ENCODE data around the gene HSDL2. TPM values are rescaled to one million over a fixed set of nuclear protein-coding genes. Genes with fewer than 3 reads are reported as not detected.
A peak's percentile ranks its signal among the peaks of the same experiment; 100 is the strongest.
"Not testable (repeated sequence)": the region's sequence is repeated elsewhere in the genome, so short reads cannot be mapped to it uniquely, and the experiment has no call there.

Gene HSDL2
- total RNA-seq, 1 experiment from 2014 or later: 60.6 TPM

DNA sequence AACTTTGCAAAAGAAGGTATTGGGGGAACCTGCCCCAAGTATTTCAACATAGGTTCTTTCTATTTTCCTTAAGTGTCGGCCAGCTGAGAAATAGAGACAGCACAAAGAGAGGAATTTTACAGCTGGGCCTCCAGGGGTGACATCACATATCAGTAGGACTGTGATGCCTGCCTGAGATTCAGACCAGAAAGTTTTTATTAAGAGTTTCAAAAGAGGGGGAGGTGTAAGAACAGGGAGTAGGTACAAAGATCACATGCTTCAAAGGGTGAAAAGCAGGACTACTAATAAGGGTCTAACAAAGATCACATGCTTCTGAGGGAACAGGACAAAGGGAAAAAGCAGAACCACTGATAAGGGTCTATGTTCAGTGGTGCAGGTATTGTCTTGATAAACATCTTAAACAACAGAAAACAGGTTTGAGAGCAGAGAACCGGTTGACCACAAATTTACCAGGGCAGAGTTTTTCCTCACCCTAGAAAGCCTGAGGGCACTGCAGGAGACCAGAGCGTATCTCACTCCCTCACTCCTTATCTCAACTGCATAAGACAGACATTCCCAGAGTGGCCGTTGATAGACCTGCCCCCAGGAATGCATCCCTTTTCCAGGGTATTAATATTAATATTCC is 12.1 kb downstream of the HSDL2 start:
- 0 out of 2 replicates have a peak overlapping the region, but pooled peaks have one; percentile 17 for H3K27ac ChIP-seq
- H3K9me3 ChIP-seq (ENCODE audit: insufficient read depth, low read depth); H2AFZ ChIP-seq; CTCF ChIA-PET; H4K20me1 ChIP-seq (ENCODE audit: insufficient read depth); intact Hi-C loops (cut with micrococcal nuclease; ENCODE audit: unreplicated experiment); H3K9me2 ChIP-seq (ENCODE audit: insufficient read depth); H3K27me3 ChIP-seq (ENCODE audit: insufficient read depth, low read depth); H3K4me2 ChIP-seq; BruUV-seq (replicated peaks); H3K4me3 ChIP-seq: not testable (repeated sequence)
- H3K4me1 ChIP-seq (replicated peaks; ENCODE audit: insufficient read depth): peaks cover 14% of the 10 kb centered on the region; the same call in 1 of the 2 replicates
- H3K36me3 ChIP-seq (ENCODE audit: low read depth): peaks cover 14% of the 10 kb centered on the region; the same call in 1 of the 2 replicates
- POLR2A ChIA-PET (ENCODE audit: unreplicated experiment): interaction anchor here (0.6 kb wide), 1 partner anchor 578 kb away, joined by 4 read pairs; no protein-coding TSS in a partner anchor
- DNase-seq: peak; percentile 33 to 73
- peaks cover 19% of the 10 kb centered on the region; the same call in 1 of the 2 replicates for H3K79me2 ChIP-seq (ENCODE audit: low read depth)
- peaks cover 11% of the 10 kb centered on the region; the same call in 1 of the 2 replicates for H3F3A ChIP-seq (ENCODE audit: insufficient read depth, low read depth)

GRCh38 chr9:112393146-112393545 is 13.2 kb downstream of the HSDL2 start:
- H3K9me3 ChIP-seq (ENCODE audit: insufficient read depth, low read depth); H3K4me3 ChIP-seq; H4K20me1 ChIP-seq (ENCODE audit: insufficient read depth); H3K27me3 ChIP-seq (ENCODE audit: insufficient read depth, low read depth); DNase-seq; H3K4me2 ChIP-seq; H2AFZ ChIP-seq; intact Hi-C loops (cut with micrococcal nuclease; ENCODE audit: unreplicated experiment); BruUV-seq (replicated peaks); H3K27ac ChIP-seq; CTCF ChIA-PET; H3K9me2 ChIP-seq (ENCODE audit: insufficient read depth): not testable (repeated sequence)
- H3K36me3 ChIP-seq (ENCODE audit: low read depth): peaks cover 18% of the 10 kb centered on the region; the same call in 1 of the 2 replicates
- peaks cover 13% of the 10 kb centered on the region; the same call in 1 of the 2 replicates for H3K79me2 ChIP-seq (ENCODE audit: low read depth)
- POLR2A ChIA-PET (ENCODE audit: unreplicated experiment): interaction anchor here (0.7 kb wide), 1 partner anchor 1617 kb away, joined by 3 read pairs; no protein-coding TSS in a partner anchor
- H3K4me1 ChIP-seq (replicated peaks; ENCODE audit: insufficient read depth): peaks cover 14% of the 10 kb centered on the region; the same call in 1 of the 2 replicates
- peaks cover 11% of the 10 kb centered on the region; the same call in 1 of the 2 replicates for H3F3A ChIP-seq (ENCODE audit: insufficient read depth, low read depth)

GRCh38 chr9:112396416-112396815 is 16.5 kb downstream of the HSDL2 start:
- CTCF ChIA-PET: no interaction called here
- Histone ChIP-seq H3K79me2 (ENCODE audit: low read depth) (0 out of 2 replicates have a peak, but pooled peaks cover 11% of the 10 kb centered on the region), H3K27me3 (ENCODE audit: insufficient read depth, low read depth) (no peaks in the 10 kb centered on the region), H3K36me3 (ENCODE audit: low read depth) (peaks cover 17% of the 10 kb centered on the region; the same call in 1 of the 2 replicates), H3K27ac (no peak overlapping the region), H3K9me3 (ENCODE audit: insufficient read depth, low read depth) (0 out of 2 replicates have a peak, but pooled peaks cover 1% of the 10 kb centered on the region), H3K4me3 (no peak overlapping the region), H3K9me2 (ENCODE audit: insufficient read depth) (no peaks in the 10 kb centered on the region), H2AFZ (no peak overlapping the region), H3F3A (ENCODE audit: insufficient read depth, low read depth) (peaks cover 8% of the 10 kb centered on the region; the same call in 1 of the 2 replicates), H3K4me2 (no peak overlapping the region), H4K20me1 (ENCODE audit: insufficient read depth) (no peaks in the 10 kb centered on the region), H3K4me1 (replicated peaks; ENCODE audit: insufficient read depth) (peaks cover 11% of the 10 kb centered on the region; the same call in 1 of the 2 replicates)
- intact Hi-C loops (cut with micrococcal nuclease; ENCODE audit: unreplicated experiment): no loop called here
- TF ChIP-seq EZH2 (IDR thresholded peaks at IDR 0.05; ENCODE audit: low read depth) (no peak), CTCF (conservative IDR thresholded peaks at IDR 0.05) (no peak)
- DNase-seq: no peak
- POLR2A ChIA-PET (ENCODE audit: unreplicated experiment): interaction anchor here (0.6 kb wide), 1 partner anchor 238 kb away, joined by 3 read pairs; no protein-coding TSS in a partner anchor
- no TSS peak for BruUV-seq (replicated peaks)

DNA sequence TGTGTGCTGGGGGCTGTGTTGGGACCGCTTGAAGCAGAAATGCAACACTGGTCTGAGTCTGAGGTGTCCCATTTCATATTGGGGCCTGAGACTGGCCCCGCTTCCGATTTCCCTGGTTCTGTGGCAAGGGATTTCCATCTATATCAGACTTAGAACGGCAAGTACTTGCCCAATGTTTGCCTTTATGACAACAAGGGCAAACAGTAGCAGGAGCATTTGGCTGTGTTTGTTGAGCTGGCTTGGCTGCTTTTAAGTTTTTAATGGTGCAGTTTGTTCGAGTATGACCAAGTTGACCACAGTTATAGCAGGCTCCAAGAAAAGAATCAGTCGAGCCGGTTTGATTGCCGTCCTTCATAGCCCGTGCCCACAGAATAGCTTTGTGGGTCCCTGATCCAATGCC is 17.0 kb downstream of the HSDL2 start:
- ChIA-PET POLR2A (ENCODE audit: unreplicated experiment) (interaction anchor here (0.6 kb wide), 1 partner anchor 239 kb away, joined by 3 read pairs; no protein-coding TSS in a partner anchor), CTCF (no interaction called here)
- Histone ChIP-seq H3K36me3 (ENCODE audit: low read depth) (peaks cover 17% of the 10 kb centered on the region; the same call in 1 of the 2 replicates), H3K4me2 (no peak overlapping the region), H3F3A (ENCODE audit: insufficient read depth, low read depth) (peaks cover 3% of the 10 kb centered on the region; the same call in 1 of the 2 replicates), H3K27ac (no peak overlapping the region), H3K79me2 (ENCODE audit: low read depth) (peaks cover 11% of the 10 kb centered on the region; the same call in 1 of the 2 replicates), H3K9me3 (ENCODE audit: insufficient read depth, low read depth) (no peaks in the 10 kb centered on the region), H3K9me2 (ENCODE audit: insufficient read depth) (no peaks in the 10 kb centered on the region), H3K4me1 (replicated peaks; ENCODE audit: insufficient read depth) (peaks cover 8% of the 10 kb centered on the region; the same call in 1 of the 2 replicates), H2AFZ (no peak overlapping the region), H4K20me1 (ENCODE audit: insufficient read depth) (no peaks in the 10 kb centered on the region), H3K4me3 (no peak overlapping the region), H3K27me3 (ENCODE audit: insufficient read depth, low read depth) (no peaks in the 10 kb centered on the region)
- DNase-seq: no peak
- TF ChIP-seq EZH2 (IDR thresholded peaks at IDR 0.05; ENCODE audit: low read depth) (no peak), CTCF (conservative IDR thresholded peaks at IDR 0.05) (no peak)
- no TSS peak for BruUV-seq (replicated peaks)
- intact Hi-C loops (cut with micrococcal nuclease; ENCODE audit: unreplicated experiment): no loop called here

Data from PC-9 (cell line).